Measurements from ENCODE around the gene TPD52L3.
A peak's percentile ranks its signal among the peaks of the same experiment; 100 is the strongest.

TPD52L3 gene

GRCh38 chr9:6334305-6334704 is 6.1 kb downstream of the TPD52L3 start:
- no peak overlapping the region for H3K4me3 ChIP-seq (ENCODE audit: low read depth, low read length)
- TF ChIP-seq CTCF (IDR thresholded peaks at IDR 0.05; ENCODE audit: low read depth, low read length) = no peak

DNA sequence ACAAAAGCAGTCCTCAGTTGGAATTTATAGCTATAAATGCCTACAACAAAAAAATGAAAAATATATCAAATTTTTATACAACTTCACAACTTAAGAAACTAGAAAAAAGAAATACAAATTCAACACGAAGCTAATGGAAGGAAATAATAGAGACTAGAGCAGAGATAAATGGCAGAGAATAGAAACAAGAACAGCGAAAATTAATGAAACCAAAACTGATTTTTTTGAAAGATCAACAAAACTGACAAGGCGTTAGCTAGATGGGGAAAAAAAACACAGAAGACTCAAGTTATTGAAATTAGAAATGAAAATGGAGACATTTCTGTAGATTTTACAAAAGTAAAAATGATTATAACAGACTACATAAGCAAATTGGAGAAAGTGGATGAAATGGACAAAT is 20.6 kb downstream of the TPD52L3 start:
- no peak overlapping the region for H3K4me3 ChIP-seq (ENCODE audit: low read depth, low read length)
- no peak for TF ChIP-seq CTCF (IDR thresholded peaks at IDR 0.05; ENCODE audit: low read depth, low read length)

- H3K4me3 ChIP-seq (ENCODE audit: low read depth, low read length) = no peak overlapping the region
- no peak for TF ChIP-seq CTCF (IDR thresholded peaks at IDR 0.05; ENCODE audit: low read depth, low read length)
These were observed 23.6 kb downstream of the TPD52L3 start for GRCh38 chr9:6351737-6352136.

- peak; percentile 56; the same call in 1 of the 2 replicates for TF ChIP-seq CTCF (IDR thresholded peaks at IDR 0.05; ENCODE audit: low read depth, low read length)
- no peak overlapping the region for H3K4me3 ChIP-seq (ENCODE audit: low read depth, low read length)
These were observed 26.0 kb downstream of the TPD52L3 start for GRCh38 chr9:6354072-6354686.

DNA sequence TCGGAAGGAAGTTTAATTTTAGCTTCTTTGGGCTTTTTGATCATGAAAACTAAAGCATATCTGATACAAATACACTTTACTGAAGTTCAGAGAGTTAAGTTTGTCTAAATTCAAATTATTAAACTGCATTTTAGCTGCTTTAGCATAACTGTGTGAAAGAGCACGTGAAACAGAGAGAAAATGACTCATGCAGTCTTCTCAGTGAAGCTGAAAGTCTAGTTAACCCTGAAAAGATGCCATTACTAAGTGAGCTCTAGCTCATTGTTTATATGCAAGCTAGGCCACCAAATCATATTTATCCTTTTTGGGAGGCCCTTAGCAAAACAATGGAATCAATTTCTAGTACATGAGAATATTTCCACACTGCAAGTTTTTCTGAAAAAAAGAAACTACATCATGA is 27.6 kb downstream of the TPD52L3 start:
- H3K4me3 ChIP-seq (ENCODE audit: low read depth, low read length) = no peak overlapping the region
- TF ChIP-seq CTCF (IDR thresholded peaks at IDR 0.05; ENCODE audit: low read depth, low read length) = no peak

GRCh38 chr9:6356441-6356840 is 28.3 kb downstream of the TPD52L3 start:
- TF ChIP-seq CTCF (IDR thresholded peaks at IDR 0.05; ENCODE audit: low read depth, low read length) = no peak
- no peak overlapping the region for H3K4me3 ChIP-seq (ENCODE audit: low read depth, low read length)

DNA sequence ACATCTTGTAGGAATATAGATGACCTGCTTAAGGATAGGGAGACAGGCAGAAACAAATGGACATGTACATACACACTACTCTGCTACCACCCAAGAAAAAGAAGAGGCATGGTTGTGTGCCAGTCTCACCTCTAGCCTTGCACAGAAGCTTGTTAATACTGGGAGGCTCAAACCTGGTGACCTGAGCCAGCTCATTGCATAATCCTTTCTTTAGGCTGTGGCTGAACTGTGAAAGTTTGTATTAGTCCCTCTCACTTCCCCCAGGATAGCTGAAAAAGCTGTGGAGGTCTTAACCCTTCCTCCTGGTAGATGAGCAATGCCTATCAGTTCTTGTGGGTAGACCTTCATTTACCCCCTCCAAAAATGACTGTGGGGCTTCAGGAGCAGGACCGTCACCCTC is 28.7 kb downstream of the TPD52L3 start:
- no peak for TF ChIP-seq CTCF (IDR thresholded peaks at IDR 0.05; ENCODE audit: low read depth, low read length)
- no peak overlapping the region for H3K4me3 ChIP-seq (ENCODE audit: low read depth, low read length)

Measured in WI38 (cell line).